Stimulated activated CD8-positive, alpha-beta memory T cell treated with anti-CD3 and anti-CD28 coated beads, Interleukin-4, amount 100 ng/mL, for 24 hours (primary cell): Measurements from ENCODE around the gene SEMA4C.

Experiments used
- DNase-seq: peaks from one replicate; pipeline ENCODE4 v3.0.0-alpha.2; 2020; ENCODE audit warnings: low read depth

Gene SEMA4C

GRCh38 chr2:96841701-96842495, 28.0 kb downstream of the SEMA4C start:
- no peak for DNase-seq

GRCh38 chr2:96839875-96840850, 29.7 kb downstream of the SEMA4C start:
- DNase-seq, result no peak

GRCh38 chr2:96839293-96839874, 30.5 kb downstream of the SEMA4C start:
- DNase-seq, result peak; percentile 79

GRCh38 chr2:96838345-96839292, 31.3 kb downstream of the SEMA4C start:
- no peak for DNase-seq

GRCh38 chr2:96837575-96837974, 32.3 kb downstream of the SEMA4C start:
- no peak for DNase-seq

GRCh38 chr2:96835830-96836229, 34.0 kb downstream of the SEMA4C start:
- no peak for DNase-seq

GRCh38 chr2:96832754-96833507, 36.9 kb downstream of the SEMA4C start:
- no peak for DNase-seq

- DNase-seq, result no peak
Observed at GRCh38 chr2:96832408-96832753, 37.5 kb downstream of the SEMA4C start.

GRCh38 chr2:96831679-96832078, 38.2 kb downstream of the SEMA4C start:
- DNase-seq, result no peak

GRCh38 chr2:96830044-96830562, 39.8 kb downstream of the SEMA4C start:
- DNase-seq, result no peak

GRCh38 chr2:96828874-96829273, 41.0 kb downstream of the SEMA4C start:
- DNase-seq, result no peak

- no peak for DNase-seq
Observed at GRCh38 chr2:96828436-96828835, 41.4 kb downstream of the SEMA4C start.

GRCh38 chr2:96826546-96827278, 43.2 kb downstream of the SEMA4C start:
- no peak for DNase-seq

GRCh38 chr2:96825057-96825456, 44.8 kb downstream of the SEMA4C start:
- DNase-seq, result no peak

GRCh38 chr2:96824079-96824870, 45.6 kb downstream of the SEMA4C start:
- no peak for DNase-seq

GRCh38 chr2:96823198-96823597, 46.7 kb downstream of the SEMA4C start:
- no peak for DNase-seq

- no peak for DNase-seq
Observed at GRCh38 chr2:96822786-96823185, 47.1 kb downstream of the SEMA4C start.

- no peak for DNase-seq
Observed at GRCh38 chr2:96821113-96821675, 48.7 kb downstream of the SEMA4C start.
